Activated T-cell treated with anti-CD3 and anti-CD28 coated beads for 4 hours (primary cell): ENCODE results near the gene MPPED1.

ENCODE experiments used
- DNase-seq: peaks from one replicate; pipeline ENCODE4 v3.0.0-alpha.2; 2020

MPPED1 gene

GRCh38 chr22:43432883-43433415, 21.1 kb downstream of the MPPED1 start:
- DNase-seq, result no peak

DNA sequence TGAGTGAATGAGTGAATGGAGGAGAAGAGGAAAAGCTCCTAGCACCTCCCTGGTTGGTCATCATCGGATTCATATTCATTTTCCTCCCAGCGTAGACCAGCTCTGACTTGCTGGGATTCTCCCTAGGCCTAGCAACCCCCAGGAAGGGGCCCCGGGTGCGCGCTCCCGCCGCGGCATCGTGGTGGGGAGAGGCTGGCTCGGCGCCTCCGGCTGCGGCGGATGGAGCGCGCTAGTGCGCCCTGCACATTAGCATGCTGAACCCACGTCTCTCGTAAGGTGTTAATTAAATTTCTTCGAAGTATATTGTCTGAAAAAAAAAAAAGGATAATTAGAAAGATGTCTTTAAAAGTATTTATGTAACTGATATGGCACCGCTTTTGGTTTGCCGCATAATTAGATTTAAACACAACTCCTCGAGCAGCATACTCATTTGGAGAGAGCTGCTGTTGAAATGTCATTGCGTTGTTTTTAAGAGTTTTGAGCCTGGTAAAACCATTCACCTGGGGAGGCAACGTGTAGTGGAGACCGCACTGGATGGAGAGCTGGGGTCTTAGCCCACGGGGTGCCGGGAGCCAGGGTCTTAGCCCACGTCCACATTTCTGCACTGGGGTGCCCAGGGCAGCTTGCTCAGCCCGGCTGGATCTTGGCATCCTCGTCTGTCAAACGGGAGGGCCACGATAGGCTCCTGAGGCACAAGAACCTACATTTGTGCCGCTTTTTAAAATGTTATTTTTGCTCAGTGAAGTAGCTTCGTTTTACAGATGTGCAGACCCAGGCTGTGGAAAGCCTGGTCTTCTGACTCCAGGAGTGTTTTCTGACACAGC, 21.8 kb downstream of the MPPED1 start:
- no peak for DNase-seq

- no peak for DNase-seq
Measured at GRCh38 chr22:43434275-43434927, 22.6 kb downstream of the MPPED1 start.

GRCh38 chr22:43434928-43435311, 23.1 kb downstream of the MPPED1 start:
- DNase-seq, result no peak

DNA sequence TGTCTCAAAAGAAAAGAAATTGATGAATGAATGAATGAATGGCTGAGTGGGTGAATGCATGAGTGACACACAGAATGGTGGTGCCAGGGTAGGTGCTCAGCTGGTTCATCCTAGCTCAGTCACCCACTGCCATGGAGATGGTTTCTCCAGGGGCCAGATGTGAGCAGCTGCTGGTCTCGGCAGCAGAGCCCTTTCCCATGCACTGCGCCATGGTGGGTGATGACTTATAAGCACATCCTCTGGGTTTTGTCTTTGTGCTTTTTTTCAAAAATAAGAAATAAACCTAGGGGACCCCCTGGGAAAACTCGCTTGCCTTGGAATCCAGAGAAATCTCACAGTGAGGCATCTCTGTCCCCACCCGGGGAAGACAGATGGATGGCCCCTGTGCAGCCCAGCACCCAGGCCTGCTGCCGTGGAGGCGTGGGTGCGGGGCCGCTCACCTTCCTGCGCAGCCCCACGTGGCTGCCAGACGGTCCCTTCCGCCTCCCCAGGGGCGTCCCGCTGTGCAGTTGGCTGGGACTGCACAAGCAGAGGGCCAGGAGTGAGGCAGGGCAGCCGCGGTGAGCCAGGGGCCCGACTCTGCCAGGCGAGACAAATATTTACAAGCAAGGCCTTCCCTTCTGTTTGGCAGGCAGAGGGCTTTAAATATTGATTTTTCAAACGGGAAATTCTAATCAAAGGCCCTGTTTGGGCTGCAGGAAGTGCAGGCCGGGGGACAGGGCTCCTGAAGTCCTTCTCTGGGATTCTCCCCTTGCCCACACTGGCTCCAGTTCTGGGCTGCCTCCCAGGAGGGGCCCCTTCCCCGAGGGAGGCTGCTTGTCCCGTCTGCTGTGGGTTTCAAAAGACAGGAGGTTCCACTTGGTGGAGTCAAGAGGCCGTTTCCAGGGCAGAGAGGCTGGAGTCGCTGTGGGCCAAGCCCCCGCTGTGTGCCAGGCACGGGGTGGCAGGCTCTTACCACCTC, 24.3 kb downstream of the MPPED1 start:
- no peak for DNase-seq

DNA sequence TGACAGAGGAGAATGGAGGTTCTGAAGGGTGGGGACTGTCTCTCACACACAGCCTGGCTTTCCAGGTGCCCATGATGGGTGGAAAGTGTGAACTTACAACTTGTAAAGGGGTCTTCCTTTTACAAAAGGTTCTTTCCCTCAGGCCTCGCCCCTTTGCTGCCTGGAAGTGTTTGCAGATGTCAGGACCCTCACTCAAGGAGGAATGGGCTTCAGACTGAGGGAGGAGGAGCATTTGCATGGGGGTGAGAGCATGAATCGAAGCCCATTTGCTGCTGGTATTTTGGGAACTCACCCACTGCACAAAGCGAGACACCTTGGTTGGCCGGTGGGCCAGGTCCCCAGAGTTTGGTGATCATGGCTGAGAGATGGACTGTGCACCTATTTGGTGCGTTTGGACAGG, 25.1 kb downstream of the MPPED1 start:
- no peak for DNase-seq

DNA sequence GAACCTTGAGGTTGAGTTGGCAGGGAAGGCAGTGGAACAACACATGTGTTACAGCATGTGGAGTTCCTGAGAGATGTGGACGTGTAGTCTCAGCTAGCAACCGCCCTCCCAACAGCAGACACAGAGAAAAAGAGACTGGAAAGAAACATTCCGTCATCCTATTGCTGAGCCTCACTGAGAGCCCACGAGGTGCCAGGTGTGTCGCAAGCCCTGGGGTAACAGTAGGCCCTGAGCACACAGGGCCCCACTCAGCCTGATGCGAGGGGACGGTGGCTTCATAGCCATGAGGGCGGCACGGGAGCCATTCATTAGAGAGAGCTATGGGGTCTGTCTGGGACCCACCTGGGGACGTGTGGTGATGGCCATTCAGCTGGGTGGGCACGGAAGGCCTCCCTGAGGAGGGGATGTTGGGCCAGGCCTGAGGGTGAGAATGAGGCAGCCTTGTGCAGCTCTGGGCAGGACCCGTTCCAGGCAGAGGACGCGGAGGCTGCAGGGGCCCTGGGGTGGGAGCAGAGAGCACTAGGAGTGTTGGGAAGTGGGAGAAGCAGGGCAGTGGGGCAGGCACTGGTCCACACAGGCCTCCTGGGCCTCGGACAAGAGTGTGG, 26.2 kb downstream of the MPPED1 start:
- DNase-seq, result no peak

DNA sequence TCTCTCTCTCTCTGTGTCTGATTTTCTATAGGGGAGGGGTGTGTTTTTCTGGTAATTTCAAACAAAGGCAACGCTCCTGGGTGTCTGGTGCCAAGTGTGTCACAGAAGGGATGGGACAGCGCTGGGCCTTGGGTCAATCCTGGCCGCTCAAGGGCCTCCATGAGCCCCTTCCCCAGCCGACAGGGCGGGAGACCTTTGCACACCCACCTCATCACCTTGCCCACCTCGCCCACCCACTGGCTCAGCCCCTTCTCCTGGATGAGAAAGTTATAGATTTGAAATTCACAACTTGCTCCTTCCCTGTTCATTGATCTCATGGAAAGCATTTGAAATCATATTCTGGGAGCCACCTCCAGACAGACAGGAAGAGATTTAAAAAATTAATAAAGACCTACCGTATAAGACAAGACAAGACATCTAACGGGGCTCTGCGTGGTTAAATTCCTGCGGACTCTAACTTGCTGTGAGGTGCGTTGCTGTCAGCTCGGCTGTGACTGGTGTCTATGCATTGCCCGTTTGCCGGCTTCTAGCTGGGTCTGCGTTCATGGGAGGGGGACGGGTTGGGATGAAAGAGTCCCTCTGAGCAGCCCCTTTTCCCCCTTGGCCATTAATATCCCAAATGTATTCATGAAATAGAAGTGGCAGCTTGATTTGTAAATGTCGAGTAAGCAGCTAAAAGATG, 27.0 kb downstream of the MPPED1 start:
- DNase-seq, result no peak

- no peak for DNase-seq
Measured at GRCh38 chr22:43439368-43440103, 27.7 kb downstream of the MPPED1 start.

GRCh38 chr22:43440104-43440387, 28.2 kb downstream of the MPPED1 start:
- no peak for DNase-seq

DNA sequence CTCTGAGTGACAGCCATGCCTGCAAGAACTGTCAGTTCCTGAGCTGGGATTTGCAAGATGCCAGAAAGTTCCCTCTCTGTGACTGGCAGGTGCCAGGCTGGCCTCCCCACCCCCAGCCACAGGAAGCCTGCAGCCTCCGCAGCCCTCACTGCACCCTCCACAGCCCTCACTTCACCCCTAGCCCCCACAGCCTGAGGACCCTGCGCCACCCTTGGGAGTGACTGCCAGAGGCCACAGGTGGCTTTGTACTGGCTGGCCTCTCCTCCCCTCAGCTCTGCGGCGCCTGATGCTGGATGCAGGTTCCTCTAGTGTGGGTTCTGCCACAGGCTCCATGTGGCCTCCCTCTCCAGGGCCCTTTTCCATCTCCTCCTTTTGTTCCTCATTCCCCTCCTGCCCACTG, 28.7 kb downstream of the MPPED1 start:
- no peak for DNase-seq

DNA sequence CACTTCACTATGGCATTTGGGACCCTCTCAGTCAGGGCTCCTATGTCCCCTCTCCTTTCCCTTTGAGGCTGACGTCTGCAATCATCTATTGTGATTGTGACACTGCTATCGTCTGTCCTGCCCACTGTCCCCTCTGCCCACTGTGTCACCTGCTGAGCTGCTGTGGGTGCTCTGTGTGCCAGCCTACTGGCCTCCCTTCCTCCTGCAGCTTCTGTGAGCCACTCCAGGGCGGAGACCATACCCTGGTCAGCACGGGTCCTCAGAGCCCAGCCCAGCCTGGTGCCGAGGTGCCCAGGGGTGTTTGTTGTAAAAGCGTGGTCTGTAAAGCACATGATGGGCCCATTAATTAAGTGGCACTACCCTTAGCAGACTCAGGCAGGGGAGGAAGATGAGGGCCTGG, 29.4 kb downstream of the MPPED1 start:
- DNase-seq, result no peak

DNA sequence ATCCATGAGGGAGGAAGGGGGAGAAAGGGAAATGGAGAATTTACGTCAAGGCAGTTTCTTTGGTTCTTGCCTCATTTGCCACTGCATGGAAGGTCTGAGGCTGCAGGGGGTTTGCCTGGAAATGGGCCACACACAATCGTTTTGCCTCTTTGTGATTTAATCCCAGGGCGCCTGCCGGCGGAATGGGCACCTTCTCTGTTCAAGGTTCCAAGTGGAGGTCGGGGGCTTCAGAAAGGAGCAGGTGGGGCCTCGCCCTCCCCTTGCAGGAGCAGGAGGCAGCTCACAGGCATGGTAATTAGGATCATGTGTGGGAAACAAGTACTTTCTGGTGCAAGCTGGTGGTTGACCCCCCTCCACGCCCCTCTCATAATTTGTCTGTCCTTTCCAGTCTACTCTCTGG, 29.9 kb downstream of the MPPED1 start:
- no peak for DNase-seq

DNA sequence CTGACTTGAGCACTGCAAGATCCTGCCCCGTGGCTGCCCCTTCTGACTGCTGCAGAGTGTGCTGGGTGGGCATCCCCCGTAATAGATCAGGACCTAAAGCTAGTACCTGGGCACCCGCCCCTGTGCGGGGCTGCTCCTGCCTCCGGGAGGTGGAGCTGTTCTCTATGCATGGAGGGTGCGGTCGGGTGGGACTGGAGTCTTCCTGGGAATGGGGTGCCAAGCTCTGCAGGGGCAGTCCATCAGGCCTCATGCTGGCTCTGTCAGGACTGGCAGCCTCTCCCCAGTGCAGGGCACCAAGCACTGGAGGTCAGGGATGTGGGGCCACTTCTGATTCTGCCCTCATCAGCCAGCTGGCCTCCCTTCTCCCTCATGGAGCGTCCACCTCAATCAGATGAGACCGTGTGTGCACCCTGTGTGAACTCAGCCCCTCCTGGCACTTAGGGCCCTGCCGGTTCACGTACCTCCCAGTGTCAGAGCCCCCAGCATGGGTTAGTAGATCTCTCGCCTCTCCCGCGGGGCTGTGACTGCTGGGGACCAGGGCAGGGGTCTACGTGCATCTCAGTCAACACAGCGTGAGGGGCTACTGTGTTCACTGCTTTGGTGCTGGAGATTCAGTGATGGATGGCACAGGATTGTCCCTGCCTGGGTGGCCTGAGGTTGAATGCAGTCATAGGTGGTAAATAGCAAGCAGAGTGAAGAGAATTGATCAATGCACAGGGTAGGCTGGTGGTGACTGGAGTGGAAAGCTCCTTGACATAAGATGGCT, 30.8 kb downstream of the MPPED1 start:
- no peak for DNase-seq

DNA sequence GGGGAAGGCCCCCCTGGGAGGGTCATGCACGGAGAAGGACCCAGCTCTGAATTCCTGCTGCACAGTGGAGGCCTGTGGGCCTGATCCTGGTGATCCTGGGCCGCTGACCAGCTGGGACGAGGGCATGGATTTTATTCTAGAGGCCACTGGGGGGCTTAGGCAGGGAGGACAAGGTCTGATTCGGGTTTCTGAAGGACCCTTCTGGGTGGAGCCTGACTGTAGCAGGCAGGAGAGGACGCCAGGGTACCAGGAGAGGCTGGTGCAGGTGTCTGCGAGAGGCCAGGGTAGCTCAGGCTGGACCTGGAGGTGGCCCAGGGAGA, 31.3 kb downstream of the MPPED1 start:
- no peak for DNase-seq

DNA sequence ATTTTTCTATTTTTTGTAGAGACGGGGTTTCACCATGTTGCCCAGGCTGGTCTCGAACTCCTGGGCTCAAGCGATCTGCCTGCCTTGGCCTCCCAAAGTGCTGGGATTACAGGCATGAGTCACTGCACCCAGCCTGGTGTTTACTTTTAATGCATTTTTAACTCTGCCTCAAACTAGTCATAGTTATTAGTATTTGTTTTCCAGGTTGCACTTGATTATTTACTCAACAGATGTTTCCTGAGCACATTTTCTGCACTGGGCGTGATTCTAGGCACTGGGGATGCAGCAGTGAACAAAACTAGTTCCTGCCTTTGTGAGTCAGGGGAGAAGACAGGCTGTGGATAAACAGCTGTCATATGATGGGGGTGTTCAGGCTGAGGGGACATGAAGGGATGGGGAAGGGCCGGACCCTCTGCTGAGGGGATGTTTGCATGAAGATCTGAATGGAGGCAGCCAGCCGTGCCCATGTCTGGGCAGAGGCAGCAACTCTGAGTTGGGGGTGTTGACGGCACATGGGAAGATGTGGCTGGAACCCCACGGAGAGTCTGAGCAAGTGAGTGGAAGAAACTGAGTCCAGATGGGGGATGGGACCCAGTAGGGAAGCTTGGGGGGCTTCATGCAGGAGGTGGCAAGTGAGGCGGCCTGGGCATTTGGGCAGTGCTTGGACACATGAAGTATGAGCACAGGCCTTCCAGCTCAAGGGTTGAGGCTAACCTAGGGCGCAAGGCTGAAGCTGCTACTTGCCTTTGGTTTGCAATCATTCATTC, 34.4 kb downstream of the MPPED1 start:
- no peak for DNase-seq

- no peak for DNase-seq
Measured at GRCh38 chr22:43446916-43447315, 35.1 kb downstream of the MPPED1 start.

- DNase-seq, result no peak
Measured at GRCh38 chr22:43447380-43447779, 35.6 kb downstream of the MPPED1 start.

DNA sequence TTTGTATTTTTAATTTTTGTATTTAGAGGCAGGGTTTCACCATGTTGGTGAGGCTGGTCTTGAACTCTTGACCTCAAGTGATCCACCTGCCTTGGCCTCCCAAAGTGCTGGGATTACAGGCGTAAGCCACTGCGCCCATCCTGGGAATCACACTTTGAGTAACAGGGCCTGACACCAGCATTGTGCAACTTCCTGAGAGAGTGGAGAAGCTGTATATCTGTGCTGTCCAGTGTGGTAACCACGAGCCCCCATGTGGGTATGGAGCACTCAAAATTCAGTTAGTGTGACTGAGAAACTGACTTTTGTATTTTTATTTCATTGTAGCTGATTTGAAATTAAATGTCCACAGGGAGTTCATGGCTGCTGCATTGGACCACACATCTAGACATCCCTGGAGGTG, 36.2 kb downstream of the MPPED1 start:
- no peak for DNase-seq

DNA sequence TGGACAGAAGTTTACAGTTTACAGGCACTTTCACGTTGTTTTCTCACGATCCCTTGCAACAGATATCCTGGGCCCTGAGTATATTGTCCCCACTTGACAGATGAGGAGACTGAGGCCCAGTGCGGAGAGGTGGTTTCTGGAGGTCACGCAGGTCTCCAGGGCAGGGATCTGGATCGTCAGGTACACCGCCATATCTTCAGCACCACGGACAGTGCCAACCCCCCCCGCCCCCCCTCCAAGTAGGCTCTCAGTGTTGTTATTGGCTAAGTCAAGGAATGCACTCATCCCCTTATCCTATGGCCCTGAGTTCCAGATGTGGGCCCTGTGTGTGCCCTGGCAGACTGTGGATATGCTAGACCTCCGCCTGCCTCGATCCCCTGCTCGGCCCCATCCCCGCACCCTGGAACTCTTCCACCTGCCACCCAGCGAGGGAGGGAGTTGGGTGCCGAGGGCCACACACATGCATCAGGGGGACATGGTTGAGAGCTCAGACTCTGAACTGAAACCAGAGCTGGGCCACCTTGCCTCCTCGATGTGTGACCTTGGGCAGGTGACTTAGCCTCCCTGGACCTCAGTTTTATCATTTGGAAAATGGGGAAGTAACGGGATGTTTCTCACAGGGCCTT, 37.5 kb downstream of the MPPED1 start:
- no peak for DNase-seq
